K562 (cell line): ENCODE measurements around the gene ZDHHC18.

Experiments
- ASH1L ChIP-seq: fragments of 450-650 bp; IDR thresholded peaks from 2 replicates; pipeline ENCODE4 v1.6.1; 2018; ENCODE audit warnings: borderline replicate concordance, mild to moderate bottlenecking, low read depth; ENCODE audit not compliant: partially characterized antibody
- ID3 ChIP-seq, 2 experiments: fragments of 250-450 bp in 1 of 2; fragments of 450-650 bp in 1 of 2; sonication (Bioruptor Pico) in 1 of 2; IDR thresholded peaks; 2 replicates each; pipeline versions ENCODE4 v1.6.1 to v1.8.0; 2016 to 2021; ENCODE audit warnings: mild to moderate bottlenecking in 2 of 2, moderate library complexity in 2 of 2, missing compliant biosample characterization in 1 of 2, missing genetic modification characterization in 1 of 2
- IRF9 ChIP-seq: fragments of 450-650 bp; IDR thresholded peaks from 2 replicates; pipeline ENCODE4 v1.6.1; 2016; ENCODE audit warnings: missing biosample characterization, missing genetic modification characterization
- KDM4B ChIP-seq, 2 experiments: fragments of 450-650 bp in 1 of 2; sonication (generic) in 1 of 2; IDR thresholded peaks; 2 replicates each; pipeline ENCODE4 v1.6.1; 2016 to 2017; ENCODE audit warnings: borderline replicate concordance in 2 of 2, antibody characterized with exemption in 1 of 2, low read depth in 1 of 2, mild to moderate bottlenecking in 1 of 2
- MAZ ChIP-seq, 2 experiments: fragments of 450-650 bp in 1 of 2; sonication (generic) in 1 of 2; formaldehyde crosslinking; IDR thresholded peaks in 1 of 2; conservative IDR thresholded peaks in 1 of 2; 2 replicates each; pipeline versions ENCODE4 v1.4.0 to v1.5.0; 2020; ENCODE audit warnings: mild to moderate bottlenecking in 1 of 2, missing genetic modification reagents in 1 of 2
- POLR2AphosphoS5 ChIP-seq: IDR thresholded peaks from 2 replicates; pipeline ENCODE4 v1.6.1; 2011; ENCODE audit warnings: mild to moderate bottlenecking, low read depth, low read length, moderate library complexity; ENCODE audit not compliant: control insufficient read depth, insufficient read depth
- TCF7L2 ChIP-seq: fragments of 150-350 bp; IDR thresholded peaks from 2 replicates; pipeline ENCODE4 v1.6.1; 2016; ENCODE audit warnings: low read depth, mild to moderate bottlenecking, low read length, moderate library complexity
- ZFP1 ChIP-seq: fragments of 450-650 bp; formaldehyde crosslinking; IDR thresholded peaks from 2 replicates; pipeline ENCODE4 v1.4.0; 2020; ENCODE audit warnings: mild to moderate bottlenecking, mixed read lengths
- TF ChIP-seq, protein P1 (sequence below): fragments of 450-650 bp; IDR thresholded peaks from one replicate; pipeline ENCODE4 v1.6.1; 2018; ENCODE audit warnings: mild to moderate bottlenecking, moderate library complexity; ENCODE audit not compliant: partially characterized antibody

DNA sequence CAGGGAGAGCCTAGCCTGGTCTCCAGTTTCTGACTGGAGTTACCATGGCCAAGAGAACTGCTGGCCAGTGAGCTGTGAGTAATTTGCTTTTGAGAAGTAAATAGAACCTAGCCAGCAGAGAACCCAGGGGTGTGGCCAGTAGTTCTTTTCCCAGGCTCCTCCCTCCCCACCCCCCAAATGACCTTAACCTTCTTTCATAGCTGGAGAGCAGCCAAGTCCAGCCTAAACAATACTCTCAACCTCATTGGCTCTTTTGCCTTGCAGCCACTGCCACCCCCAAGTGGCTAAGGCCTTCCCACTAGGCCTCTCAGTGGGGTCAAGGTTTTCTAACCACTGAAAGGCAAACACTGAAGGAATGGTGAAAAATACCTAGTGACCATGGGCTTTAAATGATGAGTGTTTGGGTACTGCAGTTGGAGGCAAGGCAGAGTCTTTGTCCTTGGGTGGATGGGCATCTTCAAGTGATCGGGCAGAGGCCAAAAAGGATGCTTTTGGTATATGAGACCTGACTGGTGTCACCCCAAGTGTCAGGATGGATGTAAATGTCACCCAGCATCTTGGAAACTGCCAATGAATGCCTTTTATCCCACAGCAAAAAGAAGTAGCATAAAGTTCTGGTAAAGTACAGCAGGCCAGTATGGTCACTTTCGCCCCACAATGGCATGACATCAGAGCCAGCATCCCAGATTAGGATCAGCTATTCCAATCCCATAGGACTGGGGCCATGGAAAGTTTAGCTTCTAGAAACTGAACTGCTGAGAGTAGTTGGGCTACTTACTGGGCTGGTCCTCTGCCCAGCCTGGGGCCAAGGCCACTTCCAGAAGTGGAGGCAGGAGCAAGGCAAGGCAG lies 42.2 kb upstream of the ZDHHC18 start:
- TF ChIP-seq ASH1L = no peak
- TF ChIP-seq ID3 (CRISPR knock-in tag; IDR thresholded peaks at IDR 0.05) = no peak
- no peak; the same call in 1 of the 2 replicates for TF ChIP-seq ID3 (tag; IDR thresholded peaks at IDR 0.05)
- TF ChIP-seq POLR2AphosphoS5 = peak; percentile 65
- TF ChIP-seq, protein P1, sequence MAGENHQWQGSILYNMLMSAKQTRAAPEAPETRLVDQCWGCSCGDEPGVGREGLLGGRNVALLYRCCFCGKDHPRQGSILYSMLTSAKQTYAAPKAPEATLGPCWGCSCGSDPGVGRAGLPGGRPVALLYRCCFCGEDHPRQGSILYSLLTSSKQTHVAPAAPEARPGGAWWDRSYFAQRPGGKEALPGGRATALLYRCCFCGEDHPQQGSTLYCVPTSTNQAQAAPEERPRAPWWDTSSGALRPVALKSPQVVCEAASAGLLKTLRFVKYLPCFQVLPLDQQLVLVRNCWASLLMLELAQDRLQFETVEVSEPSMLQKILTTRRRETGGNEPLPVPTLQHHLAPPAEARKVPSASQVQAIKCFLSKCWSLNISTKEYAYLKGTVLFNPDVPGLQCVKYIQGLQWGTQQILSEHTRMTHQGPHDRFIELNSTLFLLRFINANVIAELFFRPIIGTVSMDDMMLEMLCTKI = no peak
- TF ChIP-seq IRF9 (tag) = no peak
- TF ChIP-seq KDM4B (IDR thresholded peaks at IDR 0.05; ENCODE audit: borderline replicate concordance in 2 of 2, low read depth in 1 of 2) = no peak
- TF ChIP-seq ZFP1 (CRISPR knock-in tag) = 0 out of 2 replicates have a peak, but pooled peaks have one; percentile 10
- peak; percentile 18 to 75; a peak in 2 of 4 replicates for TF ChIP-seq MAZ (CRISPR knock-in tag; conservative IDR thresholded peaks at IDR 0.05 in 1 of 2, IDR thresholded peaks at IDR 0.05 in 1 of 2)
- 0 out of 2 replicates have a peak, but pooled peaks have one; percentile 34 for TF ChIP-seq TCF7L2
